HG03139 (cell line): ENCODE data around the gene RDH14.

Experiments
- ATAC-seq: cut with Tn5 transposase; IDR thresholded peaks from one replicate; pipeline ENCODE4 v1.9.1; 2021; ENCODE audit not compliant: unreplicated experiment

The RDH14 gene

DNA sequence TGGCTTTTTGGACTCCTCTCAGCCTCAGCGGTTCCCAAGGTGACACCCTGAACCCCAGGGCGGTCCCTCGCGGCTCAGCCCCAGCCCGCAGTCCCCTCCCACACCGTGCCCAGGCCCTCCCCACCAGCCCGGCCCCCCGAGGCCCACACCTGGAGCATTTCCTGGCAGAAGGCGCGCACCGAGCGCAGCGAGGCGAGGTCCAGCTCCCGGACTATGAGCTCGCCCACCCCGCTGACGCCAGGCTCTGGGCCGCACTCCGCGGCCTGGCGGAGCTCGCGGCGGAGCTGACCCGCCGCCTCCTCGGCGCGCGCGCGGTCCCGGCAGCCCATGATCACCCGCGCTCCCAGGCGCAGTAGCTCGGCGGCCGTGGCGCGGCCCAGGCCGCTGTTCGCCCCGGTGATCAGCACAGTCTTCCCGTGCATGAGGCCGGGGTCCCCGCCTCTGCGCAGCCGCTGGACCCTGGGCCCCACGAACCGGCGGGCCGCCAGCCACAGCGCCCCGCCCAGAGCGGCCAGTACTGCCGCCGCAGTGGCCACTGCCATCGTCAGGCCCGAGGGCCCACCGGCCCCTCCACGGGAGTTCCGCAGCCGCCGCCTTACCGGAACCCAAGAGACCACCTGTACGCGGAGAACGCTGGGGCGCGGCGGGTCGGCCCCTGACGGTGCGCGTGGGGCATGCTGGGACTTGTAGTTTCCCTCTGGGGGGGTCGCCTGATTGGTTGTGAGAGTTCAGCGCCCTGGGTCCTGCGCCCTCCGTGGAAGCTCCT, at the start of gene RDH14:
Gene RDH14 (minus strand): TSS at position 623 of the 766 bp plus-strand sequence. CDS start 81 bp downstream, at position 542.
- ATAC-seq = peak; percentile 94

GRCh38 chr2:18610090-18610489, 49.6 kb upstream of the RDH14 start:
- ATAC-seq = no peak

GRCh38 chr2:18605115-18605514, 44.7 kb upstream of the RDH14 start:
- ATAC-seq = no peak

DNA sequence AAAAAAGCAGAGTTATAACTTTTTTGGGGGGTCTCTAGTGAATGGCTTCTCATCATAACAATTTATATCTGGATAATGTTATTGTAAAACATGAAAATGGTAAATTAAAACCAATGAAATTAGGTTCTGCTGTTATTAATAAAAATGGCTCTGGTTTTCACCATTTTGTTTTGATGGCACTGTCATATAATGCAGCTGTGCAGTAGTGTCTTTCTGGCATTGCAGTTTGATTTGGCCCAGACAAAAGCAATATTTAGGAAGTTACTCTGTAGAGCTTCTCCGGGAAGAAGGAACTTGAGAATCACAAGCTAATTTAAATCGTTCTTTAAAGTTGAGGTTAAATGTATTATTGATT, 44.1 kb upstream of the RDH14 start:
- no peak for ATAC-seq

DNA sequence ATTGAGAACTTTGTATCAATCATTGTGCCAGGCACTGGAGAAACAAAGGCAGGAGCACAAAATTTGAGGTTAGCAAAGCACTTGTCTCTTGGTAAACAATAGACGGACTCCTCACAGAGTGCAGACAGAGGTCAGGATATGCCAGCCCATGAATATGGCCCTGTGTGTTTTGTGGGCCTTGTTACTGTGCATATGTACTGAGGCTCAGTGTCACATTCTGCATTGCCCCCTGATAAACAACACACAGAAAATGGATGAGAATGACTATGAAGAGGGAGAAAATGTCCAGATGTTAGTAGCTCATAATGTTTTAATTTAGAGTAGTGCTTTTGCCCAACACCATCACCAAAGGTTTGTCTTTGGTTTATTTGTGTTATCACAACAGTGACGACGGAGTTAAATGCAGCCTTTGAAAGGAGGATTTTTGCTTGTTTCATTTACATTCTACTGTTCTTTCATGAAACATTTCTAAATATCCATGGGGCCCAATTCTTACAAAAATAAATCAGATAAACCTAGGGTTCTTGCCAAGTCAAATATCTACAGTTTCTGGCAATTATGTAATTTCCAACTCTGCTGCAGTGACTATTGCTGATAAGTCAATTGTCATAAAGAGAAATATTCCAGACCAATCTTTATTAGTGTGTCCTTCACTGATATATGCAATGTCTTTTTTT, 43.5 kb upstream of the RDH14 start:
- ATAC-seq = no peak

DNA sequence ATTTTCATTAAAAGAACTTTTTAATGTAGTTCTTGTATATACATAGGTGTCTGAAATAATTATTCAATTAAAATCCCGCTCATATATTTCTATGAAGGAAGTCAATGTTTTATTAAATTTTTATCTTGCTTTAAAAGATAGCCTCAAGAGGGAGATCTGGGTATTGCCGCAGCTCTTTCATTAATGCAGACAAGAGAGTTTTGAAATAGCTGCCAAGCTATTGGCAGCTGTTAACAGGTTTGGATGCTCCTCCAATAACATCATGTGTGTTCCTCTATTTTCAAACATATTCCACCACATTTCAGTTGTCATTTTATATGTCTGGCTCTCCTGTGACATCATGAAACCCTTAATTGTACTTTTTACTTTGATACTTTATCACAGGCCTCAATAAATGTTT, 41.8 kb upstream of the RDH14 start:
- no peak for ATAC-seq

GRCh38 chr2:18600255-18600613, 39.8 kb upstream of the RDH14 start:
- ATAC-seq = no peak

- ATAC-seq = no peak
Measured at GRCh38 chr2:18599509-18600254, 39.2 kb upstream of the RDH14 start.

DNA sequence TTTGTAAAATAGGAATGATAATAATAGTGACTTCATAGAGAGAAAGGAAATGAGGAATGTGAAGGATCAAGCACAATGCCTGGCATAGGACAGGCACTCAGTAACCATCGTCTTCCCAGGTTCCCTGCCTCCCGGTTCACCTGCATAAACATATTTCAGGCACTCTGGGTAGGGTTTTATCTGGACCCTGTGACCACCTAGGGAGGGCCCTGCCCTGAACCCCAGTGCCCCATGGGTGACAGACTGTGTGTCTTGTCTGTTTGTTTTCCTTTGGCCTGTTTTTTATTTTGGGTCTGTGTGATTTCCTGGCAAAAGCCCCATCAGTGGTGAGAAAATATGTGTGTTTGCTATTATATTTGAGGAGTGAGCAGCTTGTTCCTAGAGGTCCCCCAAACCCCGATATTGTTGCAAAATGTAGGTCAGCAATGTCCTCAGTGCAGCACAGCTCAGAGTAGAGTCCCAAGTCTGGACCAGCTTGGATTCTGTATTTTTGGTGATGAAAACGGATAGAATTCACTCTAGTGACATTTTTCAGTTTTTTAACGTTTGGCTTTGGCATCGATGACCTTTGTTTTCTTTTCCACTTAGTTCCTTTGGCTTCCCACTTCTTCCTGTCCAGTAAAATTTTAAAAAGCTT, 38.5 kb upstream of the RDH14 start:
- ATAC-seq = no peak

- ATAC-seq = no peak
Measured at GRCh38 chr2:18597618-18598017, 37.2 kb upstream of the RDH14 start.

- ATAC-seq = no peak
Measured at GRCh38 chr2:18596993-18597392, 36.5 kb upstream of the RDH14 start.

- ATAC-seq = no peak
Measured at GRCh38 chr2:18593496-18593895, 33.0 kb upstream of the RDH14 start.

DNA sequence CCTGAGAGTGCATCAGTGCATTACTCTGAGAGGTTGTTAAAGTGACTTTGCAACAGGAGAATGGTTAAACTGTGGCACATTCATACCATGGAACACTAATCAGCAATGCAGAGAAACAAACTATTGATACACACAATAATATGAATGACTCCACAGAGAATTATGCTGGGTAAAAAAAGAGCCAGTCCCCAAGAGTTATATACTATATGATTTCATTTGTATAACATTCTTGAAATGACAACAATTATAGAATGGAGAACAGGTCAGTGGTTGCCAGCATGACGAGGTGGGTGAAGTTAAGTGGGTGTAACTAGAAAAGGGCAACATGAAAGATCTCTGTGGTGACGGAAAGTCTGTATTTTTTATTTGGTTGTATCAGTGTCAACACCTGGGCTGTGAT, 31.9 kb upstream of the RDH14 start:
- no peak for ATAC-seq

DNA sequence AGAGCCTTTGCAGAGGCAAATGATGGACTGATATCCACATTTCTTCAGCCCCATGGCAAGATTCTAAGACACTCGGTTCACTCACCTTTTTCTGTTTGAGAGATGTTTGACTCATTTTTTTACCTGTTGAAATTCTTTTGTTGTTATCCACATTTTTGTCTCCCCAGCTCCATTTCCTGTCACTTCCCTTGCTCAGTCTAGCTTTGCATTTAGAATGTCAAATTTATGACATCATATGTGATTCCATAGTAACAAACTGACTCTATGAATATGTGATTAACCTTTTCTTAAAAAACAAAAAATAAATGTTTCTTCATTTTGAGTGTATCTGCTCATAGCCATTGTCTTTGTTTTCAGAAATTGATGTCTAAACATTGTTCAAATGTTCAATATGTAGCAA, 28.9 kb upstream of the RDH14 start, which contains the start of gene NT5C1B:
Gene NT5C1B (minus strand): TSS at position 216 of the 400 bp plus-strand sequence. CDS start 101 bp downstream, at position 115.
- ATAC-seq = no peak

DNA sequence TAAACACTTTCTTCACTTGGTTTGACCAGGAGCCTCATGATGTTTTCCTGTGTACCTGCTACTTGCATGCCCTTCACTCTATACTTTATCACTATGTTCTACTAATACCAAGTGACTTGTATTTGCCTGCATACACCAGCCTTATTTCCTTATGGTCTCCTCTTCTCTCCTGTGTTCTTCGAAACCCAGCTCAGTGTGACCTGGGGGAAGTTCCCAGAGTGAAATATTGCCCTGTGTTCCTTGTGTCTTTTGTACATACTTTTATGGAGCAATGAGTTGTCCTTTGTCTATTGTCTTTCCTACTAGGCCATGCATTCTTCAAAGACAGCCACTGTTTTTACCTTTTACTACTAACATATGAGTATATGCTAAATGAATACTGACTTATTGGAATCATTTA, 28.3 kb upstream of the RDH14 start:
- no peak for ATAC-seq

- no peak for ATAC-seq
Measured at GRCh38 chr2:18588049-18588448, 27.6 kb upstream of the RDH14 start.

GRCh38 chr2:18585526-18585925, 25.1 kb upstream of the RDH14 start:
- no peak for ATAC-seq

DNA sequence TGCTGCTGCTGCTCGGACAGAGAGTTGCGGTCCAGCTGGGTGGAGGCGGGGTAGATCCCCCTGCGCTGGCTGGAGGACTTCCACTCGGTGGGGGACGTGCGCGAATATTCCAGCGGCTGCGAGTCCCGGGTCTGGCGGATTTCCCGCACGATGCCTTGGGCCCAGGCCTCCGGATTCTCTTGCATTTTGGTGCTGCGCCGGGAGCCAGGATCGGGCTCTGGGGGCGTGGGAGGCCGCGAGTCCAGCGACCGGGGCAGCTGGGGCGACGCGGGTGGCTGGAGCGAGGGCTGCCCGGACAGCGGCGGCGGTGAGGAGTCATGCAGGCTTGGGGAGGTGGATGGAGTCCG, 24.1 kb upstream of the RDH14 start:
- no peak for ATAC-seq

GRCh38 chr2:18583905-18584607, 23.6 kb upstream of the RDH14 start:
- no peak for ATAC-seq

DNA sequence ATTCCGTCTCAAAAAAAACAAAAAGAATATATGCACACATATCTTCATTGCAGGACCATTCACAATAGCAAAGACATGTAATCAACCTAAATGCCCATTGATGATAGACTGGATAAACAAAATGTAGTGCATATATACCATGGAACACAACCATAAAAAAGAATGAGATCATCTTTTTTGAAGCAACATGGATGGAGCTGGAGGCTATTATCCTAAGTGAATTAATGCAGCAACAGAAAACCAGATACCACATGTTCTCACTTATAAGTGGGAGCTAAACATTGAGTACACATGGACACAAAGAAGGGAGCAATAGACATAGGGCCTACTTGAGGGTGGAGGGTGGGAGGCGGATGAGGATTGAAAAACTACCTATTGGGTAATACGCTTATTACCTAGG, 20.2 kb upstream of the RDH14 start:
- no peak for ATAC-seq

DNA sequence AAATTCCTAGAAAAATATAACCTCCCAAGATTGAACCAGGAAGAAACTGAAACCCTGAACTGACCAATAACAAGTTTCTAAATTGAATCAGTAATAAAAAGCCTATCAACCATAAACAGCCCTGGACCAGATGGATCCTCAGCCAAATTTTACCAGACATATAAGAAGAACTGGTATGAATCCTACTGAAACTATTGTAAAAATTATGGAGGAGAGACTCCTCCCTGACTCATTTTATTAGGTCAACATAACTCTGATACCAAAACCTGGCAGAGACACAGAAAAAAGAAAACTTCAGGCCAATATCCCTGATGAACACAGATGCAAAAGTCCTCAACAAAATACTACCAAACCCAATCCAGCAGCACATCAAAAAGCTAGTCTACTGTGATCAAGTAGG, 17.6 kb upstream of the RDH14 start:
- no peak for ATAC-seq
